Measurements from ENCODE around the gene DNAH11.
"Not testable (repeated sequence)": the region's sequence is repeated elsewhere in the genome, so short reads cannot be mapped to it uniquely, and the experiment has no call there.

DNAH11 gene

GRCh38 chr7:21717323-21717722, 174.5 kb downstream of the DNAH11 start:
- DNase-seq (ENCODE audit: low spot score), result no peak

DNA sequence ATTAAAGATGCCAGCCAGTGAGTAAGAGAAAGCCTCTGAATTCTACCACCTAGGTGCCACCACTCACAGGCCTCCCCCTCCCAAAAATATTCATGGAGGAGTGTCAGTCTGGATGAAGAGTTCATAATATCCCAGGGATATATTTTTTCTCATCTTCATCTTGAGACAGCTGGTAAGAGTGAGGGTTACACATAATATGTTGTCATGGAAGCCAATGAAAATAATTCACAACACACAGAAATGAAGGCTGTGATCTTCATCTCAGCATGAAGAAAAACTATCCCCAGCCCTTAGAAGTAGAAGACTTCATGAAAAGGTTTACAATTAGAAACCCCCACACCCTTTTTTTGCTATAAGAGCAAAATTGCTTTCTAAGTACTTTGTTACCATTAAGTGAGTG, 175.6 kb downstream of the DNAH11 start:
- no peak for DNase-seq (ENCODE audit: low spot score)

DNA sequence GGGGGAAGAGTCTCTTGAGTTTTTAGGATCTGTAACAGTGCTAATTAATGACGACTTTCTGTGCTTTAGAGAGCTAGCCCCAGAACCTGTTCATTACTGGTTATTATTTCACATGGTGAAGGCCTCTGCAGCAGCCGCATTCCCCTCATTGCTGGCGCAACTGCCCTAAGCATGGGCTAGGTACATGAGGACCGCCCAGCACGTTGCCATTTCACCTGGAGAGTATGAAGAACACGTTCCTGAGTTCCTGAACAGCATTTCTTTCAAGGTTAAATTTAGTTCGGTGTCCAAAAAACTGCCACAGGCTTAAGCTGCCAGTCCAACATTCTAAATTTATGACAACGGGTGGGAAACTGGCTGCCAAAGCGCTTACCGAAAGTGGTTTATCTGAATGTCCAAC, 177.0 kb downstream of the DNAH11 start:
- DNase-seq (ENCODE audit: low spot score), result no peak

DNA sequence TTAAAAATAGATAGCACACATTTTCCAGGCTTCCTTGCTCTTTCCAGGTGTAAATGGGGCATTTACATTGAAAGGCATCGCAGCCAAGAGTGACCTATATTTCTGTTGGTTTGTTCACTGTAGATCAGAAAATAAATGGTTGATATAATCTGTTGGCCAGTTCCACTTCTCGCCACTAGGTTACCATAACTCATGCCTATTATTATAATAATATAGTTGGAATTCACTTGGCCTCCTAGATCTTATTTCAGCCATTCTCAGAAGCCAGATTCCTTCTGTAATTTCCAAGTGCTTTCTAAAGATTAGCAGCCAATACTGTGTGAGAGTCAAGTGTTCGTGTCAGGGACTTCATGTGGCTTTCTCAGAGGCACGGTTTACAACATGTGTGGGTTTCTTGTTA, 179.5 kb downstream of the DNAH11 start:
- DNase-seq (ENCODE audit: low spot score), result no peak

GRCh38 chr7:21724562-21724961, 181.7 kb downstream of the DNAH11 start:
- no peak for DNase-seq (ENCODE audit: low spot score)

DNA sequence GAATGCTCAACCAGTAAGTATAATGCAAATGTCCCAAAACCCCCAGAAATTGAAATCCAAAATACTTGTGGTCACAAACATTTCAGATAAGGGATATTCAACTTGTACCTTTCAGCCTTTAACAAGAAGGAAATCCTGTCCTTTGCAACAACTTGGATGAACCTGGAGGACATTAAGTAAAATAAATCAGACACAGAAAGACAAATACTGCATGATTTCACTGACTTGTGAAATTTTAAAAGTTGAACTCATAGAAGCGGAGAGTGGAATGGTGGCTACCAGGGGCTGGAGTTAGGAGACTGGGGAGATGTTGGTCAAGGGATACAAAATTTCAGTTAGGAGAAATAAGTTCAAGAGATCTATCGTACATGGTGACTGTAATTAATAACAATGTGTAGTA, 187.6 kb downstream of the DNAH11 start:
- no peak for DNase-seq (ENCODE audit: low spot score)

DNA sequence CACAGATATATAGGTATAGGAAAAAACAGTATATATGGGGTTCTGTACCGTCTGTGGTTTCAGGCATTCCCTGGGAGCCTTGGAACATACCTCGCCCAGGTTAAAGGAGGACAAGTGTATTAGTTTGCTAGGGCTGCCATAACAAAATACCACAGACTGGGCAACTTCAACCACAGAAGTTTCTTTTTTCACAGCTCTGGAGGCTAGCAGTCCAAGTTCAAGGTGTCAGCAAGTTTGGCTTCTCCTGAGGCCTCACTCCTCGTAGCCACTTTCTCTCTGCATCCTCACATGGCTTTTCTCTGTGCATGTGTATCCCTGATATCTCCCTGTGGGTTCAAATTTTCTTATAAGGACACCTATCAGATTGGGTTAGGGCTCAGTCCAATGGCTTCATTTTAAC, 189.1 kb downstream of the DNAH11 start:
- no peak for DNase-seq (ENCODE audit: low spot score)

- DNase-seq (ENCODE audit: low spot score), result not testable (repeated sequence)
Measured at GRCh38 chr7:21732956-21733355, 190.1 kb downstream of the DNAH11 start.

GRCh38 chr7:21733837-21734236, 191.0 kb downstream of the DNAH11 start:
- no peak for DNase-seq (ENCODE audit: low spot score)

DNA sequence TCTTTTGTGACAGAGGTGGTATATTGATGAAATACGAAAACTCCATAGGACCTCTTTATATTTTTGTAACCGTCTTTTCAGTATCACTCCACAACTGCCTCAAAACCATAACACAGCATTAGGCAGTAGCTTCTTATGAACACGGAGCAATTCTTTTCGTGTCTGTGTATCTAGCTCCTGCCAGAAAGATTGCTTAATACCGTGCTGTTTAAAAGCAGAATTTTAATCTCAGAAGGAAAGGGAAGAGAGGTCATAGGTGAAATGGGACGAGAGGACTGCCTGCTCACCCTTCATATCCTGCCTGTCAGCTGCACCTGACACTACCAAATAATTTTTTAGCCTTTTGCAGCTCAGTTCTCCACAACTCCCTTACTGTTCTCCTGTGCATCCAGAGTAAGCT, 200.7 kb downstream of the DNAH11 start:
- DNase-seq (ENCODE audit: low spot score), result no peak

GRCh38 chr7:21746949-21747348, 204.1 kb downstream of the DNAH11 start:
- no peak for DNase-seq (ENCODE audit: low spot score)

- DNase-seq (ENCODE audit: low spot score), result no peak
Measured at GRCh38 chr7:21747806-21748205, 205.0 kb downstream of the DNAH11 start.

GRCh38 chr7:21749378-21749777, 206.5 kb downstream of the DNAH11 start:
- DNase-seq (ENCODE audit: low spot score), result no peak

DNA sequence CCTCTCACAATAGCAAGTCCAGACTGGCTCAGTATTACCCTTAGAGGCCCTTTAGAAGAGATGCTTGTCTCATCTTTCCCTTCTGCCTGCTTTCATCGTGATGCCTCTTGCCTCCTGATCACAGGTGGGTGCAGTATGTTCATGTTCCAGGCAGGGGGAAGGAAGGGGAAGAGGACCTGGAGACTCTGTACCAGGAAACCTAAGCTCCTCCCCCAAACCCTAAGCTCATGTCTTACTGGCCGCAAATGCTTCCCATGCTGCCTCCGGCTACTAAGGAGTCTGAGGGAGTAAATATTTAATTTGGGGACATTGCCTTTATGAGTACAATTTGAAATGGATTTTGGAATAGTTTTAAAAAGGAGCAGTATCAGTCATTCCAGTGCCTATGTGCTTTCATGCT, 210.2 kb downstream of the DNAH11 start:
- DNase-seq (ENCODE audit: low spot score), result no peak

- DNase-seq (ENCODE audit: low spot score), result no peak
Measured at GRCh38 chr7:21754963-21755362, 212.1 kb downstream of the DNAH11 start.

- no peak for DNase-seq (ENCODE audit: low spot score)
Measured at GRCh38 chr7:21757537-21758282, 214.9 kb downstream of the DNAH11 start.

GRCh38 chr7:21758286-21758685, 215.4 kb downstream of the DNAH11 start:
- no peak for DNase-seq (ENCODE audit: low spot score)

DNA sequence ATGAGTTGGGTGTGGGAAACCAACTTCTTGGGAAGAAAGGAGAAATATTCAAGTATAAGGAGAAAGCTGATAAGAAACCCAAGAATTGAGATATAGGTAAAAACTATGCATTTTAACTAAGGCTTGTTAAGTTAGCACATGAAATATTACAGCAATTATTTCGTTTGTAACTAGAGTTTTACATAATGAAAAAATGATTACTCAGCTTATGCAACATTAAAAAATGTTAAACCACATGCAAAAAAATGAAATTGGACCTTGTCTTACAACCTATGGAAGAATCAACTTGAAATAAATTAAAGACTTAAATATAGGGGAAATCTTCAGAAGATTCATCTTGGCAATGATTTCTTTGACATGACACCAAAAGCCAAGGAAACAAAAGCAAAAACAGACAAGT, 219.6 kb downstream of the DNAH11 start:
- no peak for DNase-seq (ENCODE audit: low spot score)

- no peak for DNase-seq (ENCODE audit: low spot score)
Measured at GRCh38 chr7:21763818-21764217, 221.0 kb downstream of the DNAH11 start.

- no peak for DNase-seq (ENCODE audit: low spot score)
Measured at GRCh38 chr7:21766218-21766617, 223.4 kb downstream of the DNAH11 start.

- DNase-seq (ENCODE audit: low spot score), result peak; percentile 80
Measured at GRCh38 chr7:21767300-21767900, 224.6 kb downstream of the DNAH11 start.

- no peak for DNase-seq (ENCODE audit: low spot score)
Measured at GRCh38 chr7:21768279-21768678, 225.4 kb downstream of the DNAH11 start.

DNA sequence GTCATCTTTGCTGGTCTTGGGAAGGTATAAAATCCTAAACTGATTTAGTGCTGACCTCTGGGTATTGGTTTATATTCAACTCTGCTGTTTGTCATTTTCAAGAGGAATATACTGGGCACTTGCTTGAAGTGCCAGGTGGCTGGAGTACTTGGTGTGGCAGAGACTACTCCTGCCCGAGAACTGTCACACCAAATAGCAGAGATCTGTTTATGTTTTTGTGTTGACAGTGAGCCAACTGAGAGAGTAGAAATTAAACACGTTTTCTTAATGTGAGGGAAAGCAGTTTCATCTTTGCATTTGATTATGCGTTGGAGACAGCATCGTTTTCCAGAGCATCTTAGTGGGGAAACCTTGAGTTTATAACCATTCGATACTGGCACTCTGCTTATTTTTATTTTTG, 228.4 kb downstream of the DNAH11 start:
- DNase-seq (ENCODE audit: low spot score), result peak; percentile 15

Data from pons (tissue), 1 donor.